HUES48 (cell line): ENCODE results near the gene OSBPL9.

Source experiments
- H3K27ac ChIP-seq: one replicate; pipeline ENCODE4 v1.7.0; 2013; ENCODE audit warnings: low read depth, low read length, inconsistent platforms
- H3K27me3 ChIP-seq: 2 replicates; pipeline ENCODE4 v1.6.1; 2013; ENCODE audit warnings: mild to moderate bottlenecking, low read length; ENCODE audit not compliant: control insufficient read depth, insufficient read depth
- H3K36me3 ChIP-seq: 2 replicates; pipeline ENCODE4 v1.6.1; 2013; ENCODE audit warnings: low read length; ENCODE audit not compliant: control insufficient read depth, insufficient read depth
- H3K4me1 ChIP-seq: 2 replicates; pipeline ENCODE4 v1.6.1; 2013; ENCODE audit warnings: mild to moderate bottlenecking, low read length; ENCODE audit not compliant: control insufficient read depth, insufficient read depth
- H3K4me3 ChIP-seq: 2 replicates; pipeline ENCODE4 v1.5.1; 2013; ENCODE audit warnings: mild to moderate bottlenecking, low read depth, low read length
- H3K9ac ChIP-seq: 2 replicates; pipeline ENCODE4 v1.6.1; 2013; ENCODE audit warnings: mild to moderate bottlenecking, low read depth, low read length, moderate library complexity
- H3K9me3 ChIP-seq: 2 replicates; pipeline ENCODE4 v1.6.1; 2013; ENCODE audit warnings: low read length; ENCODE audit not compliant: control insufficient read depth, insufficient read depth

The OSBPL9 gene

GRCh38 chr1:51610637-51611036 is 6.3 kb upstream of the OSBPL9 start:
- H3K4me3 ChIP-seq: no peak overlapping the region
- no peaks in the 10 kb centered on the region for H3K36me3 ChIP-seq
- no peaks in the 10 kb centered on the region for H3K4me1 ChIP-seq
- no peak overlapping the region for H3K27ac ChIP-seq
- H3K9ac ChIP-seq: no peak overlapping the region
- H3K9me3 ChIP-seq: no peaks in the 10 kb centered on the region
- H3K27me3 ChIP-seq: no peaks in the 10 kb centered on the region

- Histone ChIP-seq H3K27me3 (no peaks in the 10 kb centered on the region), H3K9me3 (no peaks in the 10 kb centered on the region), H3K36me3 (no peaks in the 10 kb centered on the region), H3K27ac (no peak overlapping the region), H3K9ac (no peak overlapping the region), H3K4me3 (no peak overlapping the region), H3K4me1 (no peaks in the 10 kb centered on the region)
These were observed 4.4 kb upstream of the OSBPL9 start for GRCh38 chr1:51612447-51612961.

- H3K4me3 ChIP-seq: no peak overlapping the region
- H3K27me3 ChIP-seq: no peaks in the 10 kb centered on the region
- 0 out of 2 replicates have a peak, but pooled peaks cover 4% of the 10 kb centered on the region for H3K4me1 ChIP-seq
- H3K9me3 ChIP-seq: no peaks in the 10 kb centered on the region
- no peaks in the 10 kb centered on the region for H3K36me3 ChIP-seq
- no peak overlapping the region for H3K9ac ChIP-seq
- H3K27ac ChIP-seq: no peak overlapping the region
These were observed 1.1 kb upstream of the OSBPL9 start for GRCh38 chr1:51615780-51616291.

- H3K4me1 ChIP-seq: 0 out of 2 replicates have a peak, but pooled peaks cover 4% of the 10 kb centered on the region
- peak overlapping the region; percentile 99 for H3K4me3 ChIP-seq
- no peak overlapping the region for H3K9ac ChIP-seq
- no peaks in the 10 kb centered on the region for H3K36me3 ChIP-seq
- H3K27ac ChIP-seq: no peak overlapping the region
- H3K27me3 ChIP-seq: no peaks in the 10 kb centered on the region
- H3K9me3 ChIP-seq: no peaks in the 10 kb centered on the region
These were observed 402 bp upstream of the OSBPL9 start for GRCh38 chr1:51616490-51616889.

GRCh38 chr1:51618715-51619114 is 1.8 kb downstream of the OSBPL9 start:
- peaks cover 15% of the 10 kb centered on the region for H3K4me1 ChIP-seq
- no peaks in the 10 kb centered on the region for H3K27me3 ChIP-seq
- no peak overlapping the region for H3K4me3 ChIP-seq
- no peaks in the 10 kb centered on the region for H3K9me3 ChIP-seq
- H3K36me3 ChIP-seq: no peaks in the 10 kb centered on the region
- H3K9ac ChIP-seq: no peak overlapping the region
- no peak overlapping the region for H3K27ac ChIP-seq

GRCh38 chr1:51620470-51620869 is 3.6 kb downstream of the OSBPL9 start:
- Histone ChIP-seq H3K9ac (no peak overlapping the region), H3K36me3 (no peaks in the 10 kb centered on the region), H3K4me1 (peaks cover 21% of the 10 kb centered on the region), H3K27ac (no peak overlapping the region), H3K4me3 (no peak overlapping the region), H3K27me3 (no peaks in the 10 kb centered on the region), H3K9me3 (no peaks in the 10 kb centered on the region)

GRCh38 chr1:51621161-51621560 is 4.3 kb downstream of the OSBPL9 start:
- Histone ChIP-seq H3K4me1 (peaks cover 21% of the 10 kb centered on the region), H3K9ac (no peak overlapping the region), H3K9me3 (no peaks in the 10 kb centered on the region), H3K27me3 (no peaks in the 10 kb centered on the region), H3K27ac (peak overlapping the region; percentile 12), H3K36me3 (no peaks in the 10 kb centered on the region), H3K4me3 (no peak overlapping the region)

- no peak overlapping the region for H3K9ac ChIP-seq
These were observed 5.1 kb downstream of the OSBPL9 start for GRCh38 chr1:51621841-51622454.

GRCh38 chr1:51622455-51622913 is 5.6 kb downstream of the OSBPL9 start:
- Histone ChIP-seq H3K4me3 (no peak overlapping the region), H3K9me3 (no peaks in the 10 kb centered on the region), H3K4me1 (peaks cover 21% of the 10 kb centered on the region), H3K27ac (peak overlapping the region; percentile 54), H3K9ac (no peak overlapping the region), H3K36me3 (no peaks in the 10 kb centered on the region), H3K27me3 (no peaks in the 10 kb centered on the region)

More at GRCh38 chr1:51621841-51622454, 5.1 kb downstream of the OSBPL9 start:
- Histone ChIP-seq H3K36me3 (no peaks in the 10 kb centered on the region), H3K4me3 (no peak overlapping the region), H3K27ac (peak overlapping the region; percentile 54), H3K27me3 (no peaks in the 10 kb centered on the region), H3K9me3 (no peaks in the 10 kb centered on the region), H3K4me1 (peaks cover 21% of the 10 kb centered on the region)

- Histone ChIP-seq H3K27me3 (no peaks in the 10 kb centered on the region), H3K4me1 (peaks cover 21% of the 10 kb centered on the region), H3K9me3 (no peaks in the 10 kb centered on the region), H3K36me3 (no peaks in the 10 kb centered on the region), H3K9ac (no peak overlapping the region), H3K27ac (no peak overlapping the region), H3K4me3 (no peak overlapping the region)
These were observed 6.1 kb downstream of the OSBPL9 start for GRCh38 chr1:51623025-51623424.

GRCh38 chr1:51623450-51623849 is 6.6 kb downstream of the OSBPL9 start:
- no peak overlapping the region for H3K27ac ChIP-seq
- H3K36me3 ChIP-seq: no peaks in the 10 kb centered on the region
- H3K9ac ChIP-seq: no peak overlapping the region
- no peak overlapping the region for H3K4me3 ChIP-seq
- peaks cover 21% of the 10 kb centered on the region for H3K4me1 ChIP-seq
- no peaks in the 10 kb centered on the region for H3K27me3 ChIP-seq
- no peaks in the 10 kb centered on the region for H3K9me3 ChIP-seq
